Astrocyte of the cerebellum (primary cell): ENCODE measurements around the gene ADAM8.

Experiments used
- DNase-seq: peaks from one replicate; pipeline ENCODE4 v3.0.0-alpha.2; 2011; ENCODE audit warnings: low read depth
- H3K4me3 ChIP-seq: 2 replicates; pipeline ENCODE4 v1.5.1; 2011; ENCODE audit warnings: mild to moderate bottlenecking, low read depth, low read length, moderate library complexity
- CTCF ChIP-seq: IDR thresholded peaks from 2 replicates; pipeline ENCODE4 v1.5.1; 2012; ENCODE audit warnings: low read length, low read depth, moderate library complexity, mild to moderate bottlenecking; ENCODE audit errors: missing control alignments
- in situ Hi-C: cut with HindIII; loops from 2 replicates; pipeline ENCODE4 v1.10.0; 2017; ENCODE audit warnings: low sequenced_read_pairs

ADAM8 gene

GRCh38 chr10:133285217-133285616 lies 8.5 kb upstream of the ADAM8 start:
- no peak overlapping the region for H3K4me3 ChIP-seq
- in situ Hi-C loops, result no loop called here
- DNase-seq, result no peak
- no peak for TF ChIP-seq CTCF

GRCh38 chr10:133283931-133284330 lies 7.3 kb upstream of the ADAM8 start:
- in situ Hi-C loops, result no loop called here
- H3K4me3 ChIP-seq, result no peak overlapping the region
- DNase-seq, result no peak
- TF ChIP-seq CTCF, result no peak

GRCh38 chr10:133282846-133283390 lies 6.2 kb upstream of the ADAM8 start:
- no peak overlapping the region for H3K4me3 ChIP-seq
- DNase-seq, result no peak
- no peak for TF ChIP-seq CTCF
- in situ Hi-C loops, result no loop called here

- H3K4me3 ChIP-seq, result no peak overlapping the region
- no peak for TF ChIP-seq CTCF
- in situ Hi-C loops, result no loop called here
- no peak for DNase-seq
Observed at GRCh38 chr10:133281628-133282372, 5.1 kb upstream of the ADAM8 start.

GRCh38 chr10:133281084-133281483 lies 4.4 kb upstream of the ADAM8 start:
- no peak for TF ChIP-seq CTCF
- H3K4me3 ChIP-seq, result no peak overlapping the region
- in situ Hi-C loops, result no loop called here
- DNase-seq, result no peak

- H3K4me3 ChIP-seq, result no peak overlapping the region
- TF ChIP-seq CTCF, result no peak
- in situ Hi-C loops, result no loop called here
- no peak for DNase-seq
Observed at GRCh38 chr10:133280391-133281059, 3.9 kb upstream of the ADAM8 start.
